ENCODE measurements around the gene ALK.

DNA sequence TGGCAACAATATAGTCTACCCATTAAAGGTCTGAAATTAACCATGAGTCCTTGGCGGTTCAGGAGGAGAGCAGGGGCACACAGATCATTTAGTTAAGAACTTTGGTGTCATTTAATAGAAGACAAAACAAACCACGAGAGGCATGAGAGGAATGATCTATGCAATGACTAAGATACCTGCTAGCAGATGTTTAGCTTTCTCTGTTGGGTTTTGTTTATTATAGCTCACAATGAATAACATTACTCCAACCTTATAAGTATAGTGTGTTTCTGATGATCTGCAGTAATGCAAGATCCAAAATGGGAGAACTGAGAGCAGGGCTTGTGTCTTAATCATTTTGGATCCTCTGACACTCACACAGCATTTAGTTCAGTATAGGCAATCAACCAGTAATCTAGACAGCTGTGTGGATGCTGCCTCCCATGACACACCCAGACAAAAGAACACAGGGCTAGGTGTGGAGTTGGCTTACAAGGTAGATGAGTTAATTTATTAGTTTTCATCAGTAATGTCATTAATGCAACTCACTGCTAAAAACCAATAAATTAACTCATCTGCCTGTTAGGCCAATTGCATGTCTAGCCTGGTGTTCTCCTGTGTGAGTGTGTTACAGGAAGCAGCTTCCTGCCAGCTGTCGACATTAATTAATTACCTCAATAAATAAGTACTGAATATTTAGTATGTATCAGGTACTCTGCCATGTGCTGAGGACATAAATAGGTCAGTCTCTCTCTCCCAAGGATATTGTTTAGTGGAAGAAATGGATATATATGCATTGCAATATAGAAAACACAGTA lies 713.8 kb downstream of the ALK start:
- TF ChIP-seq, protein P1, sequence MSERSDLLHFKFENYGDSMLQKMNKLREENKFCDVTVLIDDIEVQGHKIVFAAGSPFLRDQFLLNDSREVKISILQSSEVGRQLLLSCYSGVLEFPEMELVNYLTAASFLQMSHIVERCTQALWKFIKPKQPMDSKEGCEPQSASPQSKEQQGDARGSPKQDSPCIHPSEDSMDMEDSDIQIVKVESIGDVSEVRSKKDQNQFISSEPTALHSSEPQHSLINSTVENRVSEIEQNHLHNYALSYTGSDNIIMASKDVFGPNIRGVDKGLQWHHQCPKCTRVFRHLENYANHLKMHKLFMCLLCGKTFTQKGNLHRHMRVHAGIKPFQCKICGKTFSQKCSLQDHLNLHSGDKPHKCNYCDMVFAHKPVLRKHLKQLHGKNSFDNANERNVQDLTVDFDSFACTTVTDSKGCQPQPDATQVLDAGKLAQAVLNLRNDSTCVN (tag by site-specific recombination; optimal IDR thresholded peaks at IDR 0.05) = no peak
- TF ChIP-seq, protein P2, sequence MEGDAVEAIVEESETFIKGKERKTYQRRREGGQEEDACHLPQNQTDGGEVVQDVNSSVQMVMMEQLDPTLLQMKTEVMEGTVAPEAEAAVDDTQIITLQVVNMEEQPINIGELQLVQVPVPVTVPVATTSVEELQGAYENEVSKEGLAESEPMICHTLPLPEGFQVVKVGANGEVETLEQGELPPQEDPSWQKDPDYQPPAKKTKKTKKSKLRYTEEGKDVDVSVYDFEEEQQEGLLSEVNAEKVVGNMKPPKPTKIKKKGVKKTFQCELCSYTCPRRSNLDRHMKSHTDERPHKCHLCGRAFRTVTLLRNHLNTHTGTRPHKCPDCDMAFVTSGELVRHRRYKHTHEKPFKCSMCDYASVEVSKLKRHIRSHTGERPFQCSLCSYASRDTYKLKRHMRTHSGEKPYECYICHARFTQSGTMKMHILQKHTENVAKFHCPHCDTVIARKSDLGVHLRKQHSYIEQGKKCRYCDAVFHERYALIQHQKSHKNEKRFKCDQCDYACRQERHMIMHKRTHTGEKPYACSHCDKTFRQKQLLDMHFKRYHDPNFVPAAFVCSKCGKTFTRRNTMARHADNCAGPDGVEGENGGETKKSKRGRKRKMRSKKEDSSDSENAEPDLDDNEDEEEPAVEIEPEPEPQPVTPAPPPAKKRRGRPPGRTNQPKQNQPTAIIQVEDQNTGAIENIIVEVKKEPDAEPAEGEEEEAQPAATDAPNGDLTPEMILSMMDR (tag by site-specific recombination; IDR thresholded peaks at IDR 0.05) = no peak
- TF ChIP-seq SP2 (tag by site-specific recombination; IDR thresholded peaks at IDR 0.05) = no peak
- TF ChIP-seq, protein P3, sequence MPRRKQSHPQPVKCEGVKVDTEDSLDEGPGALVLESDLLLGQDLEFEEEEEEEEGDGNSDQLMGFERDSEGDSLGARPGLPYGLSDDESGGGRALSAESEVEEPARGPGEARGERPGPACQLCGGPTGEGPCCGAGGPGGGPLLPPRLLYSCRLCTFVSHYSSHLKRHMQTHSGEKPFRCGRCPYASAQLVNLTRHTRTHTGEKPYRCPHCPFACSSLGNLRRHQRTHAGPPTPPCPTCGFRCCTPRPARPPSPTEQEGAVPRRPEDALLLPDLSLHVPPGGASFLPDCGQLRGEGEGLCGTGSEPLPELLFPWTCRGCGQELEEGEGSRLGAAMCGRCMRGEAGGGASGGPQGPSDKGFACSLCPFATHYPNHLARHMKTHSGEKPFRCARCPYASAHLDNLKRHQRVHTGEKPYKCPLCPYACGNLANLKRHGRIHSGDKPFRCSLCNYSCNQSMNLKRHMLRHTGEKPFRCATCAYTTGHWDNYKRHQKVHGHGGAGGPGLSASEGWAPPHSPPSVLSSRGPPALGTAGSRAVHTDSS (tag by site-specific recombination; IDR thresholded peaks at IDR 0.05) = no peak
- no peak for TF ChIP-seq HOXC10 (CRISPR knock-in tag; IDR thresholded peaks at IDR 0.05)
- no peak for TF ChIP-seq ZNF335 (tag by site-specific recombination; conservative IDR thresholded peaks at IDR 0.05)
- no peak for TF ChIP-seq REPIN1 (tag by site-specific recombination; IDR thresholded peaks at IDR 0.05; ENCODE audit: low read depth)
- TF ChIP-seq ZNF785 (tag by site-specific recombination; IDR thresholded peaks at IDR 0.05) = no peak
- TF ChIP-seq ZNF416 (tag by site-specific recombination; IDR thresholded peaks at IDR 0.05) = no peak
- TF ChIP-seq, protein P4, sequence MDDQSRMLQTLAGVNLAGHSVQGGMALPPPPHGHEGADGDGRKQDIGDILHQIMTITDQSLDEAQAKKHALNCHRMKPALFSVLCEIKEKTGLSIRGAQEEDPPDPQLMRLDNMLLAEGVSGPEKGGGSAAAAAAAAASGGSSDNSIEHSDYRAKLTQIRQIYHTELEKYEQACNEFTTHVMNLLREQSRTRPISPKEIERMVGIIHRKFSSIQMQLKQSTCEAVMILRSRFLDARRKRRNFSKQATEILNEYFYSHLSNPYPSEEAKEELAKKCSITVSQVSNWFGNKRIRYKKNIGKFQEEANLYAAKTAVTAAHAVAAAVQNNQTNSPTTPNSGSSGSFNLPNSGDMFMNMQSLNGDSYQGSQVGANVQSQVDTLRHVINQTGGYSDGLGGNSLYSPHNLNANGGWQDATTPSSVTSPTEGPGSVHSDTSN (CRISPR knock-in tag; IDR thresholded peaks at IDR 0.05) = no peak
- TF ChIP-seq, protein P5, sequence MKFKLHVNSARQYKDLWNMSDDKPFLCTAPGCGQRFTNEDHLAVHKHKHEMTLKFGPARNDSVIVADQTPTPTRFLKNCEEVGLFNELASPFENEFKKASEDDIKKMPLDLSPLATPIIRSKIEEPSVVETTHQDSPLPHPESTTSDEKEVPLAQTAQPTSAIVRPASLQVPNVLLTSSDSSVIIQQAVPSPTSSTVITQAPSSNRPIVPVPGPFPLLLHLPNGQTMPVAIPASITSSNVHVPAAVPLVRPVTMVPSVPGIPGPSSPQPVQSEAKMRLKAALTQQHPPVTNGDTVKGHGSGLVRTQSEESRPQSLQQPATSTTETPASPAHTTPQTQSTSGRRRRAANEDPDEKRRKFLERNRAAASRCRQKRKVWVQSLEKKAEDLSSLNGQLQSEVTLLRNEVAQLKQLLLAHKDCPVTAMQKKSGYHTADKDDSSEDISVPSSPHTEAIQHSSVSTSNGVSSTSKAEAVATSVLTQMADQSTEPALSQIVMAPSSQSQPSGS (tag by site-specific recombination; IDR thresholded peaks at IDR 0.05; ENCODE audit: low read depth) = no peak
- no peak for TF ChIP-seq ZSCAN30 (tag by site-specific recombination; IDR thresholded peaks at IDR 0.05)
- no peak for TF ChIP-seq ZNF776 (tag by site-specific recombination; IDR thresholded peaks at IDR 0.05; ENCODE audit: borderline replicate concordance)
- TF ChIP-seq ZNF184 (tag by site-specific recombination; IDR thresholded peaks at IDR 0.05) = no peak

All from HEK293 (cell line).